ENCODE results near the gene EN2.
"Not testable (repeated sequence)": the region's sequence is repeated elsewhere in the genome, so short reads cannot be mapped to it uniquely, and the experiment has no call there.

The EN2 gene

DNA sequence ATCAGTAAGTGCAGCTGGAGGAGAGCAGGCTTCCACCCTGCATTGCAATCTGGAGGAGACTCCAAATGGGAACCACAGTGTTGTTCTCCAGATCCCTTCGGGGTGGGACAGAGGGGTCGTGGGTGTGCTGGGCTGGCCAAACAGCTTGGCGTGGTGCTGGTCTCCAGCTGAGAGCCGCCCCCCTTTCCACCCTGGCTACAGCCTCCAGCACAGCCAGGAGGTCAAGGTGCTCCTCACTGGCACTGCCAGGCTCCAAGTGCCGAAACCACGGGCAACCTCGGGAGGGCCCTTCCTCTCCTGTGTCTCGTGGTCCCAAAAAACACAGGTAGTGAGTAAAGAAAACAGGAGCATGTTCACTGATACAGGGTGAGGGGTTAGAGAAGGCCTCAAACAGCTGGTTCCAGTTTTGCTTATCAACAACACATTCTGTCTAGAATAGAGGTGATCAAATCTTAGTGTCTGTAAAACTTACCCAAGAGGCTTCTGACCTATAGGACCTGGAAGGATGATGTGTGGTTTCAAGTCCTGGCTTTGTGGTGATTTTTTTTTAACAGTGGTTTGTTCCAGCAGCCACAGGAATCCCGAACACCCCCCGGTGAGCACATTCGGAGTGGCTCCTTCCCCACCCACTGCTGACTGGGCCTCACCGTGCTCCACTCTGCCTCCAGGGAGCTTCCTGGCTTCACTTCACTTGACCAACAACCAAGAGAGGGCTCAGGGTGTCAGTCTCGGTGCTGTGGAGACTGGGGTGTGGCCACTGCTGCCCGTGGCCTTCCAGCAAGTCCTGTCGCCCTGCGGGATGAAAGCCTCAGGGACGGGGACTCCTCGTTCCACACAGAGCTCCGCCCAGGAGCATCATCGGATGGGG, 31.2 kb upstream of the EN2 start:
- DNase-seq: no peak

DNA sequence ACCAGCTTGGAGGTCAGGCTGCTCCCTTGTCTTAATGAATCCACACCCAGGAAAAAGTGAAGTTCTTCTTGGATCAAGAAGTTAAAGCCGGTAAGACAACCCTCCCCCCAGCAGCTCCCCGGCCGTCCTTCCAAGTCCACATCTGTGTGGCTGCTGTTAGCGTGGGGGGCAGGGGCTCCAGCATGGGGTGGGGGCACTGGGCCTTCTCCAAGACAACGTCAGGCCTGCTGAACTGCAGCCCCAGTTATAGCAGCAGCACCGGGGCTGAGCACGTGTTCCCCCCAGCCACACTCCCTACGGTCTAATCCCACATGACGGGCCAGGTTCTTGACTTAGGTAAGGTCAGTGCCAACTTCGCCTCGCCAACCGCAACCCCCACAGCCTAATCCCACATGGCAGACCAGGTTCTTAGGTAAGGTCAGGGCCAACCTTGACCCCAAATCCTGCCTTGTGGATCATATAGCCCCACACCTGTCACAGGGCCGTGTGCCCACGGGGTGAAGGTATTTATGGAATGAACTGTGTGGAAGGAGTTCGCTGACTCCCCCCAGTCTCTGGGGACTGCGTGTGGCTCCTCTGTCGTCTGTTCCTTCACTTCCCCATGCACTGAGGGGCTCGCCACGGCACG, 30.4 kb upstream of the EN2 start:
- DNase-seq: no peak

DNA sequence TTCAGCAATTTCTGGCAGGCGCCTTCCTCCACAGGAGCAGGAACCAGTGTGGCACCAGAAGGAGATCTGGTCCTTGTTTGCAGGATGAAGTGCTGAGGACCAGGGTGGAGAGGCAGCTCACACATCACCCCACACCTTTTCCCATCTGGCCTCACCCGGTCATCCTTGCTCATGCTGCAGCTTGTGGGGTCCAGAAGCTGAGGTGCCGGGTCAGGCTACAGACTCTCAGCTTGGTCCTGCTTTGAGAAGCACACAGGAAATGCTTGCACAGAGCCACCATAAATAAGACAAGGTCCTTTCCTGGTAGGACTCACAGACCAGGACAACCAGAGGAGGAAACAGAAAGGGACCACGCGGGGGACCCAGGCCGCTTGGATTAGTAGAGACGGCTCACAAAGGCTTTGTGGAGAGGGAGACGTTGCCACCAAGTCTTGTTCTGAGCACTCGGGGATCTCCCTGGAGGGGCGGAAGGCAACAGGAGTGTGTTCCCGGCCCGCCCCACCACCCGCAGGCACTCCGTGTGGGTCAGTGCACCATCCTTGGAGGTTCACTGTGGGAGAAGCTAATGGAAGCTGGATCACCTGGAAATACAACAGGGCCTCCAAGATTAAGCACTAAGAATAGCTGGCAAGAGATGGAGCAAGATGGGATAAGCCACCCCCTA, 29.6 kb upstream of the EN2 start:
- DNase-seq: no peak

- no peak for DNase-seq
These were observed 28.3 kb upstream of the EN2 start for GRCh38 chr7:155429651-155430050.

- no peak for DNase-seq
These were observed 27.3 kb upstream of the EN2 start for GRCh38 chr7:155430606-155431005.

DNA sequence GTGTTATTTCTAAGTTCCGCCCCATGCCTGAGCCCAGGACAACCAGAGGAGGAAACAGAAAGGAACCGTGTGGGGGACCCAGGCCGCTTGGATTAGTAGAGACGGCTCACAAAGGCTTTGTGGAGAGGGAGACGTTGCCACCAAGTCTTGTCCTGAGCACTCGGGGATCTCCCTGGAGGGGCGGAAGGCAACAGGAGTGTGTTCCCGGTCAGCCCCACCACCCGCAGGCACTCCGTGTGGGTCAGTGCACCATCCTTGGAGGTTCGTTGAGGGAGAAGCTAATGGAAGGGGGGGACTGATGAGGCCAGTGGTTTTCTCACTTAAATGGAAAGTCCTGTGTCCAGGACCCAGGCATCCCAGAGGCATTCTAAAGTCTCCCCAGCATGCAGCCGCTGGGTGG, 26.7 kb upstream of the EN2 start:
- DNase-seq: no peak

DNA sequence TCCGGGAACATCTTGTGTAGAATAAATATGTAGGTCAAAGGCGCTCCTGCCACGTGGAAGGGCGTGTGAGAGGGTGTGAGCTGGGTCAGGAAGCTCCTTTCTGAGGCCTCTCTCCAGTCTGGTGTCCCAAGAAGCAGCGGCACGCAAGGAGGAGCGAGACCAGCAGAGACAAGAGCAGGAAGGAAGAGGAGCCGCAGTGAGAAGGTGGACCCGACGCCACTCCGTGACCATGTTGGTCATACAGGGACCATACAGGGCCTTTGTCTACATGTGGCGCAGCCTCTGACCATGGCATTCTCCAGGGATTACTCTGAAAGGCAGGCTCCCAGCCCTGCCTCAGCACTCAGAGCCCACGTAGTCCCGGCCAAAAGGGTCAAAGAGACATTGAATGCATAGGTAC, 26.2 kb upstream of the EN2 start:
- DNase-seq: no peak

- DNase-seq: no peak
These were observed 22.8 kb upstream of the EN2 start for GRCh38 chr7:155435110-155435509.

GRCh38 chr7:155437836-155438235, 20.1 kb upstream of the EN2 start:
- DNase-seq: no peak

DNA sequence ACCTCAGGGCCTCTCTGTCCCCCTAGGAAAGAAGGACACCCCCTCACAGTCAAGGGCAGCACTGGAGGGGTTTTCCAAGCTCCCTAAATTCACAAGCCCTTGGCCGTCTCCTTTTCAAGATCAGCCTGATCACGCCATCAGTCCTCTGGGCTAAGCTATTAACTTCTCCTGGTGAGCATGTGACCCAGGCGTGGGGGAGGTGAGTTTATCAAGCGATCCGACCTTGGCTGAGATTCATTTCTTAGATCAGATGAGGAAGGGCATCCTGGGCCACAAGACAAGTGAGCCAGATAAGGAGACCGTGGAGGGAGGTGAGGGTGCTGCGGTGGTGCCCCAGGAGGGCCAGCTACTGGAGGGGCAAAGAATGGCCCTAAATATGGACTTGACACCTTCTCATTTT, 19.2 kb upstream of the EN2 start:
- no peak for DNase-seq

DNA sequence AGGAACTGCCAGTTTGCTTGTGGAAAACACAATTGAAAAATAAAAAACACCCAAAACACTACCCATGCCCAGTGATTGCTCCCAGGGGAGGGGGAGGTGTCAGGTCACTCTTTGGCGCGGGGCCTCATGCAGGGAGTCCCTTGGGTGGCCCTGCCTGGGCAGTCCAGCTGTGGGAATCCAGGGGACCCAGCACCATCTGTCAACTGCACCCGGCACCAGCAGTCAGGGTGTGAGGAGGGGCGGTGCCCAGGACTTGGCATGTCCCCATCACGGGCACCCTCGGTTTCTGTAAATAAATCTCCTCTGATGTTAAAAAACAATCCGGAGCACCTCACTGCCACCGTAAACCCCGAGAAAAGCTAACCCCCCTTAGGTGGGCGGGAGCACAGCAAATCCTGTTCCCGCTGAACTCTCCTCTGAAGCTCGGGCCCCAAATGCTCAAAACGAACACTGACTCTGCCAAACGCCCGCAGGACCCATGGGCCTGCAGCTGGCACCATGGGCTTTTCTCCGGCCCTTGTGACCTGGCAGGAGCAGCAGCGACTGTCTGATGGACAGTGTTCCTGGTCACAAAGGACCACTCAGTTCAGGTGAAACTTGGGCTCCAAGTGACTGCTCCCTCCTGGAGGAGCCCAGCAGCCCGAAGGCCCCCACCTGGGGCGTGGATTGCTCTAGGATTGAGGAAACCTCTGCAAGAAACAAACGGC, 18.5 kb upstream of the EN2 start:
- no peak for DNase-seq

DNA sequence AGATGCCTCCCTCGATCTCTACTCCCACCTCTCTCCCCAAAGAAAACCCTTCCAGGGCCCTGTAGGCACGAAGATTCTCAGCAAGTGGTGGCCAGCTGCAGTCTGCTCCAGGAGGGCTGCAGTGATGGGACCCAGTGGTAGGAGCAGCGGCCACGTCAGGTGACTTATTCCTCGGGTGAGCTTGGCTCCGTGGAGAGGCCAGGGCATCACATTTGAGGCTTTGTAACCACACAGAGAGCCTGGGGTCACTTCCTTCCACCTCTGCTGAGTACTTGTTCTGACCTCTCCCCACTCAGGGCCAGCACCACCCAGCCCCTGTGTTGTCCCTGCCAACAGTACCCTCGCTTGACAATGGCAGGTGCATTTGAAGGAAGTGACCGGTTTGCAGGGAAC, 17.9 kb upstream of the EN2 start:
- DNase-seq: no peak

GRCh38 chr7:155441856-155442255, 16.1 kb upstream of the EN2 start:
- no peak for DNase-seq

GRCh38 chr7:155444746-155445145, 13.2 kb upstream of the EN2 start:
- no peak for DNase-seq

DNA sequence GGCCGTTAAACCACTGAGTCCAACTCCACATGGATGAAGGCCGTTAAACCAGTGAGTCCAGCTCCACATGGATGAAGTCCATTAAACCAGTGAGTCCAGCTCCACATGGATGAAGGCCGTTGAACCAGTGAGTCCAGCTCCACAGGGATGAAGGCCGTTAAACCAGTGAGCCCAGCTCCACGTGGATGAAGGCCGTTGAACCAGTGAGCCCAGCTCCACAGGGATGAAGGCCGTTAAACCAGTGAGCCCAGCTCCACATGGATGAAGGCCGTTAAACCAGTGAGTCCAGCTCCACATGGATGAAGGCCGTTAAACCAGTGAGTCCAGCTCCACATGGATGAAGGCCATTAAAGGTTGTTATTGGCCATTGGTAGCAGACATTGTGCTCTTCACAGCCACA, 12.3 kb upstream of the EN2 start:
- DNase-seq: not testable (repeated sequence)

GRCh38 chr7:155447603-155448002, 10.3 kb upstream of the EN2 start:
- DNase-seq: no peak

GRCh38 chr7:155448632-155449007, 9.3 kb upstream of the EN2 start:
- DNase-seq: no peak

DNA sequence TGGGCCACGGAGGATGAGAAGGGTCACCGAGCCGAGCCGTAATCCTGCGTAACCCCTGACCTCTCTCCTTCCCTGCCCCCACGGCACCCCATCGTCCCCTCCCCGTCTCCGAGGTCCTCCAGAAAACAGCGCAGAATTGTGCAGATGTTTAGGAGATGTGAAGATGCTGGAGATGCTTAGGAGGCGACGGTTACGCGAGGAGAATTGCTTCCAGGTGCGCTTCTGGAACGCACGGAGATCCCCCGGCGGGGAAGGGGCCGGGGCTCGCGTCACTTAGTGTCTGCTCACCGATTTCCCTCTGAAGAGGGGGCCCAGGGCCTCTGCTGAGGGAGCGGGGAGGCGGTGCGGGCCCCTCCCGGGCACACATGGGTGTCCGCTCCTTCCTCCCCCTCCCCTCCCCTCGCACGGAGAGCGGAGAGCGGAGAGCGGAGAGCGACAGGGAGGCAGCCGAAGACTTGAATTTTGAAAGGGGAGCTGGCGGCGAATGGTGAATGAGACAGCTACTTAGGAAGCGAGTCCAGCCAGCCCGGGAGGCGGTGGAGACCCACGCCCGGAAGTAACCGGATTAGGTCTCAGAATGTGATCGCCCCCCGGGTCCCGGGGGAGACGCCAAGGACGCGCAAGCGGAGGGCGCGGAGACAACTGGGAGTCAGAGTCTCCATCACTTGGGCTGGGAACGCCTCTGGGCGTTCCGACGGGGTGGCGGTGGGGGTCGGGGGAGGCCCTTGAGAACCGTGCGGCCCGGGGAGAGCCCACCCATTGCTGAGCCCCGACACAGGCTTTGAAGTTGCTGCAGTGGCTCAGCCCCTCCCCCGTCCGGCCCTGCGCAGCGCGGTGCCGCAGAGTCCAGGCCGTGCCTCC, 8.7 kb upstream of the EN2 start:
- DNase-seq: no peak

GRCh38 chr7:155449869-155450557, 7.9 kb upstream of the EN2 start:
- DNase-seq: no peak

GRCh38 chr7:155450558-155450969, 7.4 kb upstream of the EN2 start:
- no peak for DNase-seq

GRCh38 chr7:155450970-155451801, 6.7 kb upstream of the EN2 start:
- no peak for DNase-seq

Measured in NCI-H446 treated with DMSO at 0.1 percent for 48 hours (cell line).